RWPE1 (cell line): ENCODE results near the gene GTF3C1.

Source experiments
- CTCF ChIA-PET: fragments of 350-600 bp; sonication (Branson Sonifier 250); formaldehyde crosslinking; extraction: SDS; loops from one replicate; lab custom pipeline; 2021; lab: Yijun Ruan, JAX
- POLR2A ChIA-PET: fragments of 400-600 bp; formaldehyde crosslinking; extraction: SDS; loops from one replicate; lab custom pipeline; 2020; ENCODE audit warnings: antibody characterized with exemption; ENCODE audit not compliant: low non-redundant PET; lab: Yijun Ruan, JAX
- DNase-seq: peaks from one replicate; pipeline ENCODE4 v3.0.0; 2012; ENCODE audit warnings: low spot score
- H3K27ac ChIP-seq: fragments of 450-650 bp; 2 replicates; pipeline ENCODE4 v1.5.1; 2017
- TF ChIP-seq, protein P1 (sequence below): fragments of 450-650 bp; conservative IDR thresholded peaks from 2 replicates; pipeline ENCODE4 v1.5.1; 2017; ENCODE audit warnings: low read depth, mild to moderate bottlenecking

The GTF3C1 gene

DNA sequence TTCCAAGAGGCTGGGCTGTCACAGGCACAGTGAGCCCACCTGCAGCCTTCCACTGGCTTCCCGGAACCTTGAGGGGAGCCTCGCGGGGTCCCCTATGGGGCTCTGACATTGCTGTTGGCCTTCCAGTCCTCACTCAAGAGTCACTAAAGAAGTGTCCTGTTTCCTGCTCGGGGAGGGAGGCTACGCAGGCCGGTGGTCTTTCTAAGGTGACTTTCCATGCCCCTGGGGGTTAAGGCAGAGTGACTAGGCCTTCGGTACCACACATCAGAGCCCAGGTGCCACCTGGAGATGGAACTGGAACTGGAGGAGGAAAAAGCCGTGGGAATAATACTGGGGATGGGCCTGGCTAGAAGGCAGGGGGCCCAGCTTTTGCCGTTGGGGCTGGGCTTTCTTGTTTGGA lies 75.7 kb downstream of the GTF3C1 start:
- no peak overlapping the region for H3K27ac ChIP-seq
- TF ChIP-seq, protein P1, sequence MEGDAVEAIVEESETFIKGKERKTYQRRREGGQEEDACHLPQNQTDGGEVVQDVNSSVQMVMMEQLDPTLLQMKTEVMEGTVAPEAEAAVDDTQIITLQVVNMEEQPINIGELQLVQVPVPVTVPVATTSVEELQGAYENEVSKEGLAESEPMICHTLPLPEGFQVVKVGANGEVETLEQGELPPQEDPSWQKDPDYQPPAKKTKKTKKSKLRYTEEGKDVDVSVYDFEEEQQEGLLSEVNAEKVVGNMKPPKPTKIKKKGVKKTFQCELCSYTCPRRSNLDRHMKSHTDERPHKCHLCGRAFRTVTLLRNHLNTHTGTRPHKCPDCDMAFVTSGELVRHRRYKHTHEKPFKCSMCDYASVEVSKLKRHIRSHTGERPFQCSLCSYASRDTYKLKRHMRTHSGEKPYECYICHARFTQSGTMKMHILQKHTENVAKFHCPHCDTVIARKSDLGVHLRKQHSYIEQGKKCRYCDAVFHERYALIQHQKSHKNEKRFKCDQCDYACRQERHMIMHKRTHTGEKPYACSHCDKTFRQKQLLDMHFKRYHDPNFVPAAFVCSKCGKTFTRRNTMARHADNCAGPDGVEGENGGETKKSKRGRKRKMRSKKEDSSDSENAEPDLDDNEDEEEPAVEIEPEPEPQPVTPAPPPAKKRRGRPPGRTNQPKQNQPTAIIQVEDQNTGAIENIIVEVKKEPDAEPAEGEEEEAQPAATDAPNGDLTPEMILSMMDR = no peak
- DNase-seq = no peak
- CTCF ChIA-PET = no interaction called here
- POLR2A ChIA-PET = no interaction called here

DNA sequence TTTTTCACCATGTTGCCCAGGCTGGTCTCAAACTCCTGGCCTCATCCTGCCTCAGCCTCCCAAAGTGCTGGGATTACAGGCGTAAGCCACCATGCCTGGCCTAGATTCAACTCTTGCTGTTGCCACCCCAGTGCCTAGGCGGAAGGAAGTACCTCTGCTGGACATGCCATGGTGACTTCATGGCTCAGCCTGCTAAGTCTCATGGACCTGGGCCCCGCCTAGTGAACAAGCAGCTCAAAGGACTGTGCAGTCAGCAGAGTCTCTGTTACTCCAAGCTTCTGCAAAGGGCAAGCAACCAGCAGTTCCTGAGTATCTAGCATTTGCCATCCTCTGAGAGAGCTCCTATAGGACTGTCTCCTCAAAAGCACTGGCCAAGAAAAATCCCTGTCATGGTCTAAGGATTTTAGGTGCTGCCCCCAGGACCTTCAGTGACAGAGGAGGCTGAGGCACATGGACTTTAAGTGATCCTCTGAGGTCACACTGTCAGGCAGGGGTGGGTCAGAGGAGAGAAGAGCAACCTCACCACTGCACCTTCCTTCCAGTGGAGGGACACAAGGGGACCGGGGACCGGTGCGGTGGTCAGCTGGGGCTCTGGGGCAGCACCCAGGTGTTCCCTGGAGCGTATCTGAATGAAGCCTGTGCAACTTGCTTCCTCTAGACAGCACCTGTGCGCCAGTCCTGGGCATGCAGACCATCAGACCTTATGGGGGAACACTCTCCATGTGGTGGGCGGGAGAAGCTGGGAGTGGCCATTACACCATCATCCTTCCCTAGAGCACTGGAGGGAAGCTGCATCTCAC lies 76.4 kb downstream of the GTF3C1 start:
- ChIA-PET CTCF (no interaction called here), POLR2A (no interaction called here)
- H3K27ac ChIP-seq = no peak overlapping the region
- no peak for DNase-seq
- TF ChIP-seq, protein P1 = no peak

DNA sequence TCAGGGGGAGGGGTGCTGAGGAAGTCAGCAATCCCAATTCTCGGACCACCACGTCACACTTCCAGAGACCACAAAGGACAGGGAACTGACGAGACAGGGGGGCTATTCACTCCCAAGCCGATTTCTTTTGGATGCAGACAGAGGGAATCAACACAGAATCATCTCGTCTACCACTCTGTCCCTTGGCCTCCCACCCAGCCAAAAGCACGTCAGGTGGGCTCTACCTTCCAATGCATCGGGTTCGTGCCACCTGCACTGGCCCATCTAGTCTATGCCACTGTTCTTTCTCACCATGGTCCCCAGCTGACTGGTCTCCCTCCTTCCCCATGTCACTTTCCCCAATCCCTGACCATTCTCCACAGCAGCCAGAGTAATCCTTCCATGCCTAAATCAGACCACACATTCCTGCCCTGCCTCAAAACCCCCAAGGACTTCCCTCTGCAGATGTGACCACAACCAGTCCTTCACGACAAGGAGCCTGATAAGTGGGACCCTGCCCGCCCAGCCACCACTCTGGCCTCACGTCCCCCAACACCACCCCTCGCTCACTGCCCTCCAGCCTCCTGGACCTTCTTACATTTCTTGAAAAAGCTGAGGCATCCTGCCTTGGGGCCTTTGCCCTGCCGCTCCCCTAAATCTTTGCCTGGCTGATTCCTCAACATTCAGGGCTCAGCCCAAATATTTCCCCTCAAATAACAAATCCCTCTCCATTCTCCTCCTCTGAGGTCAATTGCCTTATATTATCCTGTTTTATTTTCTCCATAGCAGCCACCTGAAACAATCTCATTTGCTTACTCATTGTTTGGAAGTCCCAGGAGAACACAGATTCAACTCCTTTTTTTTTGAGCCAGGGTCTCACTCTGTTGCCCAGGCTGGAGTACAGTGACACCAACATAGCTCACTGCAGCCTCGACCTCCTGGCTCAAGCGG lies 77.4 kb downstream of the GTF3C1 start:
- DNase-seq = no peak
- TF ChIP-seq, protein P1 = no peak
- ChIA-PET CTCF (no interaction called here), POLR2A (no interaction called here)
- no peak overlapping the region for H3K27ac ChIP-seq

DNA sequence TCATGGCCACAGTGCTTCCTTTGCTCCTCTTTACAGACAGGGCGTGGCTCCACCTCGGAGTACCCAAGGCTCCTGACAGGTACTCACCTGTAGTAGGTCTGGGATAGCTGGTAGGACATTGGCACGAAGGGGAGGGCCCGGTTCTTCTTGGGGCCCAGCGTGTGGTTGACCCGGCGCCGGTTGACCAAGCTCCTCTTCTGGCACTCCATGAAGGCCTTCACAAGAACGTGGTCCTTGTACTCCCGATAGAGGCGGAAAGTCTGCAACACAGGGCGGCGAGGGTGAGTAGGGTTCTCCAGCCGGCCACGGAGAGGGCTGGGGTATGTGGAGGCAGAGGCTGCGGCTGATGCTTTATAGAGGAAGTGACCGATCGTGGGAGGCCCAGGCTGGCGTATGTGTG lies 78.1 kb downstream of the GTF3C1 start:
- ChIA-PET POLR2A (no interaction called here), CTCF (no interaction called here)
- no peak for DNase-seq
- TF ChIP-seq, protein P1 = no peak
- H3K27ac ChIP-seq = no peak overlapping the region

DNA sequence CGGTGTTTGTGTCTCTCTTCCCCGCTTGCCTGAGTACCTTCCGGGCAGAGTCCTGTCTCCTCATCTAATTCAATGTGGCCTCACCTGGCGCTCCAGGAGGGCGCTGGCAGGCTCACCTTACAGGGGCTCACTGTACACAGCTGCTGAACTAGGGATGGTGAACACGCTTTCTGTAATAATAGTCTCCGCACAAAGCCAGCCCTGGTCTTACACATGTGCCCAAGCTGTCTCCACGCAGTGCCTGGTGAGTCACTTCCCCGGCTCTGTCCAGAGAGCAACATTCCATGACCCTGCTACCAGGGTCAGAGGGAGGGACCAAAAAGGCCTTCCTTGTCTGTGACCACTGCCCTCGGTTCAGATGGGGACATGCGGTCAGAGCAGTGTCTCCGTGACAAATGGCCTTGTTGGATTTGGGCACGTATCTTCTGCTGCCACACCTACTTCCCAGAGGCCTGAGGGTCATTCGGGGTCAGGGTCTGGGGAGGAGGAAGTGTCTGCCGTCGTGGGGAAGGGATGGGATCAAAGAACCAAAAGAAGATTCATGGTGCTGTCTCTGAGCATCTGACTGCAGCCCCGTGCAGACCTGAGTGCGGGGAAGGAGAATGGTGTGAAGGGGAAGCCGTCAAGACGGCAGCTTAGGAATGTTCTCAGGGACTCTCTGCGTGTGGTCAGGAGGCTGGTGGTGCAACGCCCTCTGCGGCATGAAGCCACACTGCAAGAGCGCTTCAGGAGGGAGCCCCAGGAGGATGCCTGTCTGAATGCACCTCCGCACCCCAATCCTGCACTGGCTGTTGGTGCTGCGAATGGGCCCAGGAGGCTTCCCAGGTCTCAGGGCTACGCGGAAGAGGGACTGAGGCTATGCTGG lies 78.9 kb downstream of the GTF3C1 start:
- TF ChIP-seq, protein P1 = no peak
- CTCF ChIA-PET = no interaction called here
- no peak overlapping the region for H3K27ac ChIP-seq
- DNase-seq = no peak
- POLR2A ChIA-PET = no interaction called here
